Activated naive CD4-positive, alpha-beta T cell treated with anti-CD3 and anti-CD28 coated beads, Interleukin-2, amount 50 U/mL, for 16 hours (primary cell): Measurements from ENCODE around the gene OR6S1.

Experiments used
- DNase-seq: peaks from one replicate; pipeline ENCODE4 v3.0.0-alpha.2; 2020

Gene OR6S1, protein sequence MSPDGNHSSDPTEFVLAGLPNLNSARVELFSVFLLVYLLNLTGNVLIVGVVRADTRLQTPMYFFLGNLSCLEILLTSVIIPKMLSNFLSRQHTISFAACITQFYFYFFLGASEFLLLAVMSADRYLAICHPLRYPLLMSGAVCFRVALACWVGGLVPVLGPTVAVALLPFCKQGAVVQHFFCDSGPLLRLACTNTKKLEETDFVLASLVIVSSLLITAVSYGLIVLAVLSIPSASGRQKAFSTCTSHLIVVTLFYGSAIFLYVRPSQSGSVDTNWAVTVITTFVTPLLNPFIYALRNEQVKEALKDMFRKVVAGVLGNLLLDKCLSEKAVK

DNA sequence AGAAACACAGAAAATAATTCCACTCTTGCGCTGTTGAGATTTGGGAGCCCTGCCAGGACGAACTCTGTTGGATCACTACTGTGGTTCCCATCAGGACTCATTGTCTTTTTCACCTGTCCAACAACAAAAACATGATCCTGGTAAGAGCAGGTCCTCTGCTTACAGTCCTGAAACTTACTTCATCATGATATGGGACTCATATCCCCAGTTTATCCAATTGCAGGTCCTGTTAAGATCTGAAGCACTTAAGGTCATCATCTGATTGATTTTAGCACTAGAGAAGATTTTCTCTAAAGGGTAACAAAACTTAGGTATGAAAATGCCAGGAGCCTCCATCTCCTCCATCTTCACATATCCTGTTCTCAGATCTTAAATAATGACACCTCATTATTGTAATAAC is at the start of gene OR6S1:
OR6S1 (minus strand) TSS at position 101 of the 400 bp plus-strand sequence; CDS start at position 101, 0 bp downstream.
- no peak for DNase-seq

DNA sequence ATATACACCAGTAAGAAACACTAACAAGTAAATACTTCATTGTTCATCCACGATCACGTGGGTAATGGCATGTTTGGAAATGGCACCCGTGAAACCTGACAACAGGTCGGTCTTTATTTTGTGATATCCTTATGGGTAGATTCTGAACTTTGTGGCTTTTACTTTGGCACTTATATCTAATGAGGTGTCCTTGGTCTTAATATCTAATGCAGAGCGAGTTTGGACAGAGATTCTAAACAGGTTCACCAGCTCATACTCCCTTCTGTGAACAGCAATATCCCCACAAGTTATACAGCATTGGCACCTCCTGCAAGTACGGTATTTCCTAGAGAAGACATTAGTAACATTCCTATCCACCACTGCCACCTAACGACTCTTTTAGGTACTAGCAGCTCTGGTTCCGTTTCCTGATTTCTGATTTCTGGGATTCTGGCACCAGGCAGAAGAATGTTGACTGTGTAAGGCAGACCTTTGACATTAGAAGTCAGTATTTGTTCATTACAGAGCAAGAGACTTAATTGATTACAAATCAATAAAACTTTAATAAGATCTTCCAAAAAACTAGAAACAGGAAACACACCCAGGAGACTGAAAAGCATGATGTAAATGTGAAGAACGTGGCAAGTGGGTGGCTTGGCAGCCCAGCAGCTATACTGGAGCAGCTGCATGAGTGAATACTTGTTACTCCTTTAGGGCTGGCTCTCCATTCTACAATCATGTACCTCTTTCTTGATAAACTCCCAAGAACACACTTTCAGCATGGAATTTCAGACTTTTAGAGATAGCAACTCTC is 49.6 kb upstream of the OR6S1 start:
- DNase-seq = peak; percentile 23

DNA sequence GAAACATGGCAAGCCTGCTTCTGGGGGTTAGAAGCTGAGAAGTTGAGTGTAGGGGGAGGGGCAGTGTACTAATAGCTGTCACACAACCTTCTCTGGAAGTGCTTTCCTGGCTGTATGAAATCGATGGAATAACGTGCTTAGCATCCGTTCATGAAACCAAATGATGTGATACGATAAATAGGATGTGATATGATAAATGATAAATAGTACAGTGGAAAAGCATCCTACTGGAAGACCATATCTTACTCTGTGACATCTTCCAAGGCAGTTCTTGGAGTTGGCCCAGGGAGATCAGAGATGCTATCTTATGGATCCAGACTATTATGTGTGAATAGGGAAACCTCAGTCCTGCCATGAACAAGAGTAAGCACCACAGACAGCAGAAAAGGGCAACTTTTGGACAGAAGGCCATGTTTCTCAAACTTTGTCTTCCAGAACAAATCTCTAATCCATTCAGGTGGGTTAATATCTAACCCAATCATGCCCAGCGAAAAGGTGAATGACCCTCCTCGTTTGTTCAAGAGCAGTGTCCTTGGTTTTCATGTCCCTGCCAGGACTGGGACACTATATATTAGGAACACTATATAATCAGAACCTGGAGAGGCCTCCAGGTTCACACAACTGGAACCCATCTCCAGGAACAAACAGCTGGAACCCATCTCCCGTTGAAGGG is 46.8 kb upstream of the OR6S1 start, which contains the start of gene ANG:
ANG (plus strand) TSS at position 598 of the 673 bp plus-strand sequence. CDS start 4,801 bp downstream, outside the sequence.
- DNase-seq = no peak

DNA sequence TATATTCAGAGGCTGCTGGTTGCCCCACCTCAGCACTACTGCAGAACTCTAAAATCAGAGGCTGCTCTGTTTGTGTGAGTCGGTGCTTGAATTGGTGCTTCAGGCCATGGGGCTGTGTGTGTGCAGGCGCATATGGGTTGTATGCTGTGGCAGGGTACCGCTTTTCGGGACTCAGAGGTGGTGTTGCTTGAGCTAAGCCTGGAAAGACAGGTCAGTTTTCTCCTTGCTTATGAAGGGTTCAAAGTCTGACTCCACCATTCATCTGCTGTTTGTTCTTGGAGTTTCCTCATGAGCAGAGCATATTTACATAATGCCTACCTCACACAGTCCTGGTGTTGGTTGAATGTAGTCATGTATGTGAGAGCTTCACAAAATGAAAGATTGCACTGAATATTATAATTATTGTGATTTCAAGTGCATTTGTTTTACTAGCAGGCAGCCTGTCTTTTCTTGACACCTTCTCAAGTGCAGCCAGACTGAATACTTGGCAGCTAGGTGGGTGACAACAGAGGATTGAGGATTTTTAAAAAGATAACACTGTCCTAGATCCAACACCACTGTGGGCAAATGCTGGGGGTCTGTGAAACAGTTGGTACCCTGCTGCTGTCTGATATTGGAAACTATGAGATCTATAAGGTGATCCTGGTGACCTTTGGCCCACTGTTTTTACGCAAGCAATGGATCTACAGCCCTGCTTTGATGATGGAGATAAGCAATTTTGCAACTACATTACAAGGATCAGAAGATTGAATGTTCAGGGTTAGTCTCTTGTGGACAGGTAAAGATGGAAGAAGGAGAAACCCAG is 46.1 kb upstream of the OR6S1 start:
- no peak for DNase-seq

DNA sequence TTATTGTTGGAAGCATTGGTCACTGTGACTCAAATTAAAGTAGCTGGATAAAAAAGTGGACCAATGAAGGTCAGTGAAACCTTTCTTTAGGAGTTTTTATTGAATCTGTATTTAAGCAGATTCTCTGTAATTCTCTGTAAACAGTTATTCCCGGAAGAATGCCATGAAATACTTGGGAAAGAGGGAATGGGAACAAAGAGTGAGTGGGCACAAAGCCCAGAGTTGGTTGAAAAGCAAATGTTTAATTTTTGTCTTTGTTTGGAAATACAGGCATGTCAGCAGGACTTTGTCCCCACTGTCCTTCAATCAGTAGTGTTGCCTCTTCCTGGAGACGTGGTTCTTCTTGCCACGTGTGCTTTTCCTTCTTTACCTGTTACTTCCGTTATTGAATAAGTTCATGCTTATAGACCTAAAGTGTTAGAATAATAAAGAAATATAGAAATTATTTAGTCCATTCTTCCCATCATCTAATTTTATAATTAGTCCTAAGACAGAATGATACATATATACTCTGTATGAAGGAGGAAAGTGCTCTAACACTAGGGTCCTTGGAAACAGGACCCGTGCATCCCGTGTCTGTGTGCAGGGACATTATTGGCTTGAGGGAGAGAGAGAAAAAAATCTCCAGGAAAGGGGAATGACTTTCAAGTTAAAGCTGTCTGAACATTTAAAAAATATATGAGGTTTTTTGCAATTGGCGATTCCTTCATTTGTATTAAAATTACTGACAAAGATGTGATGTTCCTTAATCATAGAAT is 45.1 kb upstream of the OR6S1 start:
- DNase-seq = no peak

DNA sequence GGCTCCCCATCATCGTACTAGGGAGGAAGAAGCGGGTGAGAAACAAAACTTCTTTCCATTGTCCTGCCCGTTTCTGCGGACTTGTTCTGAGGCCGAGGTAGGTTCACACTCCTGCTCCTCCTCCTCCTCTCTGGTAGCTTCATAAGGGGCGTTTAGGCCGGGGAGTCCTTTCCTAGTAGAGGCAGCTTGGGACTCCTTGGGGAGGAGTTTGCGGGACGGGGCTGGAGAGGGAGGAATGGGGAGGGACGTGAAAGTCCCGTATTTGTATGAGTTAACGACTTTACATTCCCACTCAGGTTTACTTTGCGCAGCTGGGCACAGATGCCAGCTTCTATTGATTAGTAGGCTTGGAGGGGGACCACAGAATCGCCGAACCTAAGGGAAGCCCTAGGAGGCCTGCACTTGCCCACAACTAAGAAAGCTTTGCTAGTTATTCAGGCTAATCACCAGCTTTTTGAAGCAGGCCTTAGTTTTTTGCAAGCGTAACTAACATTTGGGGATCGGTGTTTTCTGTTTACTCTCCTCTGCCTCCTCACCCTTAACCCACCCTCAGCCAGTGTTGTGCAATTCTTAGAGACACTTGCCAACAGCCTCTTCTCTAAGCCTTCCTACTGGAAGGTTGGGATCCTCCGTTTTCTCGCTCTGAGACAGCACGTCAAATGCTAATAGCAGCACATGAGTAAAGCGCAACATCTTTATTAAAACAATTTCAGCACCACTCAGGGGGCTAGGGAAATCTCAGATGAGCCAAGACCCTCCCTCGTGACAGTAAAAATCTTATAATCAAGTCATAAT is 43.4 kb upstream of the OR6S1 start:
- no peak for DNase-seq

DNA sequence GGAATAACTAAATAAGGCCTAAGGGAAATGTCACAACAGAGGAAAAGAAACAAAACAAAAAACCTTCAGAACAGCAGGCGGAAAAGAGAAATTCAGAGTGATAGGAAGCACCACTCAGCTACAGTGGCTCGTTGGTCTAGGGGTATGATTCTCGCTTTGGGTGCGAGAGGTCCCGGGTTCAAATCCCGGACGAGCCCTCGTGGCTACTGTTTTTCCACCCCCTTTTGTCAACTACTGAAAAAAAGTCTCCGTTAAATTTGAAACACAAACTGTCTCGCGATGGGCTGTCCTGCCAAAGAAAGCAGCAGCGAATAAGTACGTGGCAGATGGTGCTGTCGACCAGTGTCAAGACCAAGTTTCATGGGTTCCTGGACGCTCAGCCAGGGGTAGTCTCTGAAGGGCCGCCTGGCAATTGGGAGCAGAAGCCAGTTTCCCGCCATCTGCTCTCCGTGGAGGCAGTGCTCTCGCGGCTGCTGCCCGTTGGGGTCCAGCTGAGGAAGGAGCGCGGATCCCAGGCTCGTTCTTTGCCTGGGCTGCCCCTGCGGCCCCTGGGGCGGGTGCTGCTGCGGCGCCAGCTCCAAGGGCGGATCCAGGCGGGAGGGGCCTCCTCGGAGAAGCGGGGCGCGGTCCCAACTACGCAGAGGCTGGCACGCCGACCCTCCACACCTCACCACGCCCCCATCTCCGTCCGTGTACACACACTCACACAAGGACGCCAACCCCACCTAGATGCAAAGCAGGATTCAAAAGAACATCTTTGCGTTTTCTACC is 42.6 kb upstream of the OR6S1 start, which contains the start of gene RNASE4:
RNASE4 (plus strand) TSS at position 670 of the 771 bp plus-strand sequence. CDS start 14,812 bp downstream, outside the sequence.
- peak; percentile 75 for DNase-seq

DNA sequence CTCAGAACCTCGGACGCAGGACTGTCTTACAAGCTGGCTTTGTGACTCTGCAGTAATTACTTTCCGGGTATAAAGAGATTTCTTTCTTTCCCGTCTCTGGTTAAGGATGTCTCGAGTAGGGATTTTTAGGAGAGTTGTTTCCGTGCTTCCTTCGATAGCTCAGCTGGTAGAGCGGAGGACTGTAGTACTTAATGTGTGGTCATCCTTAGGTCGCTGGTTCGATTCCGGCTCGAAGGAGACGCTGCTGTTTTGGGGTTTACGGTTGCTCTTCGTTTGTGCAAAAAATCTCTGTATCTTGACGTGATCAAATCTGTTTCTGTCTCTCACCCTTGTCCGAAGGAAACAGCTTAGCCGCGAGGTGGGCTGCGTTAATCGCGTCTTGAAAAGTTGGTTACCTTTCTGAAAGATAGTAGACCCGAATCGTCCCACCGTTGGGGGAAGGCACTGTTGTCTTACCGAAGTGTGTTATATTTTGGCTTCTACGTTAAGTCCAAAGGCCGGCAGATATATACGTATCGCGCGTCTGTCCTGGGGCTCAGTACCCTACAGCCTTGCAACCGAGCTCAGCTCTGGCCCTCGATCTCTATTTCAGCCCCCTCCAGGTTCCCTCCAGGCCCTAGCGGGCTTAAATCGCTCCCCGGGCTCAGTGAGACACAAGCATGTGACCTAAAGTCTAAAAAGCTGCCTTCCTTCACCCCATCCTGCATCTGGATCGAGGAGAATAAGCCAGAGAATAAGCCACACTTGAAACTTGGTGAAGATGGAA is 41.8 kb upstream of the OR6S1 start:
- DNase-seq = peak; percentile 79

DNA sequence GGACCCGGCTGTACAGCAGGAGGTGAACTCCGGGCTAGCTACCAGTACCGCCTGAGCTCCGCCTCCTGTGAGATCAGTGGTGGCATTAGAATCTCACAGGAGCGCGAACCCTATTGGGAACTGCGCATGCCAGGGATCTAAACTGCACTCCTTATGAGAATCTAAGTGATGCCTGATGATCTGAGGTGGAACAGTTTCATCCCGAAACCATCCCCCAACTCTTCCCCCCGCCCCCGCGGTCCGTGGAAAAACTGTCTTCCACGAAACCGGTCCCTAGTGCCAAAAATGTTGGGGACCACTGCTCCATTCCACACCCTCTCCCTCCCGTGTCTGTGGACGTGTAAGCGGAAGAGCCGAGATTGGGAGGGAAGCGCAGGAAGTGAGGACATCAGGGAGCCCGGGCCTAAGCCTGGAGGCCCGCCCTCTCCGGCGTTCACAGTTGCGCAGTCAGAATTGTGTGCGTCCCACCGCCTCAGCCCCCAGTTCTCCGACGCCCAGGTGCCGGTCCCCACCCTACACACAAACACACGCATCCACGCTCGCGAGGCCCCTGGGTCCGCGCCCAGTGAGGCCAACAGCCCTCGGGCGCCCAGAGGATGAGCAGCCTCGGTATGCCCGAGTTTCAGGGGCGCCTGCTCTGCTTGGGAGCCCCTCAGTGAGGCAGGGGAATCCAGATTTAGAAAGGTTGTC is 41.1 kb upstream of the OR6S1 start:
- DNase-seq = peak; percentile 82

DNA sequence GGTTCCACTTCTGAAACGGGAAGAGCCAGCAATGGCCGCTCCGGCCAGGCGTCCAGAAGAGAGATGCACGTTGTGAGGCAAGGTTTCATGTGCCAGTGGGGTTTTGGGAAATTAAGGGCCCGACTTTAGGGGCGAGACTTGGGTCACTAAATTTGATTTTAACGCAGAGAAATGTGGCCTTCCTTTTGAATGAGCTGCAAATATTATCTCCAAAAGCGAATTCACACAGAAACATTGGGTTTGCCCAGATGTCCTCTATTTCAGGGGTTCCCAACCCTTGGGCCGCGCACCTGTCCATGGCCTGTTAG is 40.6 kb upstream of the OR6S1 start:
- DNase-seq = no peak

DNA sequence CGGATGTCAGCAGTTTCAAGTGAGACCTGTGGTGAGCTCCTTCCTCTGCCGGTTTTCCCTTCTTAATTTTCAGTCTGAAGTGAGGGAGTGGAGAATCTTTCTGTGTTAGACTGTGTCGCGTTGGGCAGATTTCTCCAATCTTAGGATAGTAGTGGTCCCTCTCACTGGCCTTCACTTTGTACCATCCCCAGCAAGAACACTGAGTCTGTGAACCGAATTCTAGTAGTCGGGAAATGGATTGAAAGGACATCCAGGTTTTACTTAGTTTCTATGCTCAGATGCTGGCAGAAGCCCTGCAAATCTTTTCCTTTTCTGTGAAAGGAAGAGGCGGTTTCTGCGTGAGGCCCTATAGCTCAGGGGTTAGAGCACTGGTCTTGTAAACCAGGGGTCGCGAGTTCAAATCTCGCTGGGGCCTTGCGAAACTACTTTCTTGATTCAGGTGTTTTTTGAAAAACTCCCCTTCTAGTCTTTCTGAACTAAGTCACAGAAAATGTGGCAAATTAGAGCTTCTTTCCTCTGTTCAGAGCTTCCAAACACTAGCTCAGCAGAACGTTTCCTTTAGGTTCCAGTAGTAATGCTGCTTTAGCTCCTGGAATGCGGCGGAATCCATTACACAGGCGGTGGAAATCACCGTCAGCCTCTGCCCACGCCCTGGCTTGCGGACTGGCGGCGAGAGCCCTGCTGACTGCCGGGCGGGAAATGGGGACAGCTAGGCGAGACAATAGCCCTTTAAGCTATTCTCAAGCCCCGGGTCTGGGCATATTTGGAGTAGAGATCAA is 40.0 kb upstream of the OR6S1 start:
- DNase-seq = peak; percentile 84

DNA sequence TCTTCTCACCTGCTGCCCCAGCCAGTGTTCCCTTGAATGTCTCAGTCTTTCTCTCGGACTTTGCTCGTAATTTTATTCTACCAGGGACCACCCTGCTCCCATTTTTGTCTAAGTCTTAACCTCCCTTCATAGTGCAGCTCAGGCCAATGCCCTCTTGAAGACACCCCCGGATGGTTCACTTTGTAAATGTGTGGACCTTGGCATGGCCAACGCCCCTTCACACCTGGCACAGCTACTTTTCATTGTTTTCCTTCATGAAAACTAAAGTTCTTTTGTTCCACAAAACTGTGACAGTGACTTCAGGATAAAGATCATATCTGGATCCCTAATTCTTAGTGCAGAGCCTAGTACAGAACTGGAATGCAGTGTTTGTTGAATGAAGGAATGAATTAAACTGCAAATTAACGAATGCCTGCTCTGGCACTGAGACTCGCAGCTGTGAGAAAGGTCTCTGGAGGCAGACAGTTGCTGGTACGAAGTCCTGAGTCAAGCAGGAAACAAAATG is 39.4 kb upstream of the OR6S1 start:
- DNase-seq = no peak

DNA sequence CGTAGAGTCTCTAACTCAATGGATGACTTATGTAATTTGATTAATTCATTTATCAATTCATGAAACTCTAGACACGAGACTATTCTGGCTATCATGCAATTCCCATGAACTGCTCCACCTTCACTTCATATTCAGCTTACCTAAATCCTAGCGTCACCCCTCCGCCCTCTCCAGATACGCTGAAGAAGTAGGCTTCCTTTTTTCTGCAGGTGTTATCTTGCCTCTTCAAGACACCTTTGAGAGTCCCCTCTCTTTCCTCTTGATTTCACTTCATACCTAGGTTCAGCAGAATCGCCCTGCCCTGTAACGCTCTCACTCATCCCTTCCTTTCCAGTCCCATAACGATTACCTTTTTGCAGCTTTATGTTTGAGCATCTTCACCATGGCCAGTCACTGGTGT is 38.9 kb upstream of the OR6S1 start:
- no peak for DNase-seq

DNA sequence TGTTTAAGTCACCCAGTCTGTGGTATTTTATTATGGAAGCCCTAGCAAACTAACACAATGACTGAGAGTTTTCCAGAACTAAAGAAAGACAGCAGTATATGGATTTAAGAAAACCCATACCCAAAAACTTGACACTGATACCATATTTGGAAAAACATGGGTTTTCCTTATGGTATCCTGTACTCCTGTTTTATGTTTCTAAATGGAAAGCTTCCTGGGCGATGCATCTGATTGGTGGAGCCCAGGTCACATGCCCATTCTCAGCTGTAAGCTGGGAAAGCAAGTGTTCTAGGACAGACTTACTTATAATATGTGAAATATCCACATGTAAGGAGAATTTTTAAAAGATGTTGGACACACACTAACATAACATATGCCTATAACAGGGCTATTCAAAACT is 38.4 kb upstream of the OR6S1 start:
- DNase-seq = no peak

DNA sequence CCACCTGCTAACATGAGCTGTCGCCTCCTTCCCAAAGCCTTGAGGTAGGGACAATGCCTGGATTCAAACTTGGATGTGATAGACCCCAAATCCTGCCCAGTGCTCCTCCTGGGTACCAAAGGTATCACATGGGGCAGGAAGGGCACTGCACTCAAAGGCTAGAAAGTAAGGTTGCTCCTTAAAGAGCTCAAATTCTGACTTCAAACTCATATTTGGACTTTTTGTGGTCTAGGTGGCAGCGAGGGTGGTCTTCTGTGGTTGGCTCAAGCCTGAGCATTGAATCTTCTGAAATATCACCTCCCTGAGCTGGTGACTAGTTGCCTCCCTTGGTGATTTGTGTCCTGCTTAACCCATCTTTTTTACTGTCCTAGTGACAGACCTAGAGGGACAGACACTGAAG is 34.6 kb upstream of the OR6S1 start:
- DNase-seq = no peak

DNA sequence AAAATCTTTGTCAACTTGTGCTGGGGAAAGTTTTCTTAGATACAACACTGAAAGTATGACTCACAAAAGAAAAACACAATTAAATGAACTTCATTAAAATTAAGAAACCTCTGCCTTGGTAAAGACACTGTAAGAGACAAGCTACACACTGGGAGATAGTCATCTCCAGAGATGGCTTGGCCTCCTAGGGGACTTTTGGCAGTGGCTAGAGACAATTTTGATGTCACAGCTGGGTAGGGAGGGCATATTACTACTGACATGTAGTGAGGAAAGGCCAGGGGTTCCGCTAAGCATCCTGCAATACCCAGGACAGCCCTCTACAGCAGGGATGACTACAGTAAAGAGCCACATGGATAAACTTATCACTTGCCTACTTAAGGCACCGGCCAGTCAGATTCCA is 34.2 kb upstream of the OR6S1 start:
- DNase-seq = no peak

DNA sequence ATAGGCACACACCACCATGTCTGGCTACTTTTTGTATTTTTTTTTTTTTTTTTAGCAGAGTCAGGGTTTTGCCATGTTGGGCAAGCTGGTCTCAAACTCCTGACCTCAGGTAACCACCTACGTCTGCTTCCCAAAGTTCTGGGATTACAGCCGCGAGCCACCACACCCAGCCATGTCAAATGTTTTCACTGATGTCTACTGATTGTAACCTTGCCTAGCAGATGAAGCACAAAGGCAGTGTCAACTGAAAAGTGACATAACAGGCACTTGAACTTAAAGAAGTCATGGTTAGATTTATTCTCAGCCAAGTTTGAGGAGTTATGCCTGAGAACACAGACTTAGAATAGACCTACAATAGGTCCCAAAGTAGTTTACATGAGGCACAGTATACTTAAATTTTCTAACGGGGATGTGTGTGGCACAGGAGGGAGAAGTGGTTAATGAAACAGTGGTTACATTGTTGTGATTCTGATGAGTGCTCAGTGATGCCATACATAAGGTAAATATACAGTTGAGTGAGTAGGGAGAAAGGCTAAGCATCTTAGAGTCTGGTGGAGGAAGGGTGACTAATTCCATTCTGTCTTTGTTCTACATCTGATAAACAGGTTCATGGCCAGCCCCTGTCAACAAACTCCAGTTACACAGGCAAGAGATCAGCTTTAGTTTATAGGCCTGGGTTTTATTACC is 30.2 kb upstream of the OR6S1 start:
- no peak for DNase-seq
